Transverse colon (tissue), 4 donors: ENCODE measurements around the gene ENOX1. TPM values are rescaled to one million over a fixed set of nuclear protein-coding genes. Genes with fewer than 3 reads are reported as not detected.

Experiments
- DNase-seq: peaks from one replicate; pipeline ENCODE4 v3.0.0-alpha.2; 2019
- H3K27ac ChIP-seq, 4 donors: fragments of 200-600 bp; sonication (generic); 2 replicates each; pipeline ENCODE4 v1.5.1; 2016 to 2018; ENCODE audit warnings: inconsistent platforms in 4 of 4
- H3K27me3 ChIP-seq: fragments of 200-600 bp; sonication (generic); 2 replicates; pipeline ENCODE4 v1.5.1; 2017; ENCODE audit warnings: inconsistent platforms
- H3K36me3 ChIP-seq, 4 donors: fragments of 200-600 bp; sonication (generic); 2 replicates each; pipeline ENCODE4 v1.5.1; 2017 to 2019; ENCODE audit warnings: inconsistent platforms in 4 of 4
- H3K4me1 ChIP-seq, 4 donors: fragments of 200-600 bp; sonication (generic); 2 replicates each; pipeline ENCODE4 v1.5.1; 2017 to 2020; ENCODE audit warnings: inconsistent platforms in 4 of 4
- H3K4me3 ChIP-seq, 4 donors: fragments of 200-600 bp; sonication (generic); 1 replicate in 1 of 4; 2 replicates in 3 of 4; pipeline versions ENCODE4 v1.5.1 to v1.6.1; 2017 to 2019; ENCODE audit warnings: inconsistent platforms in 4 of 4
- H3K9me3 ChIP-seq, 2 donors: fragments of 200-600 bp; sonication (generic); 2 replicates each; pipeline ENCODE4 v1.5.1; 2017 to 2019; ENCODE audit warnings: inconsistent platforms in 2 of 2
- CTCF ChIP-seq, 5 experiments: fragments of 200-600 bp in 3 of 5; fragments of 450-650 bp in 2 of 5; sonication (generic) in 3 of 5; IDR thresholded peaks; 1 replicate in 2 of 5; 2 replicates in 3 of 5; pipeline ENCODE4 v1.5.1; 2016 to 2017; ENCODE audit warnings: antibody characterized with exemption in 5 of 5, inconsistent platforms in 3 of 5, mild to moderate bottlenecking in 2 of 5, moderate library complexity in 1 of 5
- EP300 ChIP-seq: sonication (generic); formaldehyde crosslinking; IDR thresholded peaks from one replicate; pipeline ENCODE4 v1.6.1; 2017; ENCODE audit warnings: antibody characterized with exemption, low read depth
- POLR2A ChIP-seq: fragments of 450-650 bp; IDR thresholded peaks from one replicate; pipeline ENCODE4 v1.6.1; 2016; ENCODE audit warnings: antibody characterized with exemption, mild to moderate bottlenecking, moderate library complexity
- POLR2AphosphoS5 ChIP-seq, 3 donors: sonication (generic); formaldehyde crosslinking; IDR thresholded peaks; one replicate each; pipeline ENCODE4 v1.6.1; 2016; ENCODE audit warnings: antibody characterized with exemption in 3 of 3
- WGBS, 2 donors: methylation state at CpG; one replicate each; pipeline ENCODE4 v1.1.5; 2018; ENCODE audit warnings: low coverage in 1 of 2; 5-methylcytosine and 5-hydroxymethylcytosine counted together
- in situ Hi-C, 4 donors: fragments of 200-750 bp; cut with MboI; loops; one replicate each; pipeline versions ENCODE4 v1.15.0 to v1.15.1; 2017; ENCODE audit warnings: low sequenced_read_pairs in 3 of 4, low pct_ligation_motif_present in 1 of 4, low pct_unique_long_range_greater_than_20kb in 1 of 4
- intact Hi-C: fragments of 100-400 bp; cut with DNase I; formaldehyde crosslinking; loops from one replicate; pipeline ENCODE4 v1.15.1; 2023; ENCODE audit warnings: low total_unique reads
- total RNA-seq, 4 donors: library from RNA; depleted of rRNA; stranded (reverse); fragments of >200 nt; gene quantifications; one replicate each; pipeline ENCODE4 v1.1.0, GENCODE V29; 2016

ENOX1 gene
- total RNA-seq, 4 donors from 2014 or later: 1.5 to 6.4 (median 2.2) TPM

GRCh38 chr13:43339805-43340550, 446.8 kb downstream of the ENOX1 start:
- no peaks in the 10 kb centered on the region for H3K9me3 ChIP-seq
- DNase-seq: no peak
- no peaks in the 10 kb centered on the region for H3K36me3 ChIP-seq
- peaks cover 0 to 3% (median 0%) of the 10 kb centered on the region in 4 donors for H3K4me1 ChIP-seq
- H3K27ac ChIP-seq: no peak overlapping the region
- no peak for TF ChIP-seq POLR2A
- TF ChIP-seq CTCF (IDR thresholded peaks at IDR 0.05): no peak
- no peak for TF ChIP-seq POLR2AphosphoS5 (IDR thresholded peaks at IDR 0.05)
- no peak for TF ChIP-seq EP300
- H3K27me3 ChIP-seq: no peaks in the 10 kb centered on the region
- 81 to 83% methylated on average over 3 to 4 of the region's 4 CpGs for WGBS, 2 donors
- intact Hi-C loops (no loop called here), in situ Hi-C loops (no loop called here)
- H3K4me3 ChIP-seq: no peak overlapping the region

GRCh38 chr13:43339145-43339804, 447.5 kb downstream of the ENOX1 start:
- no peak for TF ChIP-seq POLR2AphosphoS5 (IDR thresholded peaks at IDR 0.05)
- TF ChIP-seq EP300: no peak
- no peak for TF ChIP-seq POLR2A
- no peak for TF ChIP-seq CTCF (IDR thresholded peaks at IDR 0.05)
- no peak overlapping the region for H3K4me3 ChIP-seq
- no peak for DNase-seq
- WGBS, 2 donors: 81 to 82% methylated on average over 5 to 7 of the region's 7 CpGs
- no peaks in the 10 kb centered on the region for H3K36me3 ChIP-seq
- in situ Hi-C loops (no loop called here), intact Hi-C loops (no loop called here)
- peaks cover 0 to 3% (median 0%) of the 10 kb centered on the region in 4 donors for H3K4me1 ChIP-seq
- H3K27ac ChIP-seq: no peak overlapping the region
- no peaks in the 10 kb centered on the region for H3K9me3 ChIP-seq
- no peaks in the 10 kb centered on the region for H3K27me3 ChIP-seq

GRCh38 chr13:43335764-43336163, 451.0 kb downstream of the ENOX1 start:
- in situ Hi-C loops: no loop called here
- DNase-seq: no peak
- Histone ChIP-seq H3K4me1 (peaks cover 0 to 3% (median 0%) of the 10 kb centered on the region in 4 donors), H3K9me3 (no peaks in the 10 kb centered on the region), H3K36me3 (no peaks in the 10 kb centered on the region), H3K4me3 (no peak overlapping the region), H3K27me3 (no peaks in the 10 kb centered on the region), H3K27ac (peak overlapping the region in 2 of 4 donors; percentile 8 to 48)
- TF ChIP-seq POLR2A (no peak), EP300 (no peak), CTCF (IDR thresholded peaks at IDR 0.05) (no peak), POLR2AphosphoS5 (IDR thresholded peaks at IDR 0.05) (no peak)
- intact Hi-C loops: no loop called here

GRCh38 chr13:43333176-43333575, 453.6 kb downstream of the ENOX1 start:
- no peak for TF ChIP-seq POLR2A
- TF ChIP-seq EP300: no peak
- in situ Hi-C loops: no loop called here
- Histone ChIP-seq H3K4me1 (peaks cover 0 to 3% (median 0%) of the 10 kb centered on the region in 4 donors), H3K27ac (peak overlapping the region in 1 of 4 donors; percentile 17), H3K4me3 (no peak overlapping the region), H3K9me3 (no peaks in the 10 kb centered on the region), H3K27me3 (no peaks in the 10 kb centered on the region), H3K36me3 (no peaks in the 10 kb centered on the region)
- WGBS, 2 donors: 63 to 80% methylated on average over 2 to 3 of the region's 3 CpGs
- no peak for DNase-seq
- intact Hi-C loops: no loop called here
